HG02943 (cell line): ENCODE data around the gene SLC6A9.

ENCODE experiments used
- ATAC-seq: cut with Tn5 transposase; IDR thresholded peaks from one replicate; pipeline ENCODE4 v1.9.1; 2021; ENCODE audit warnings: mild to moderate bottlenecking, low read depth, moderate library complexity; ENCODE audit not compliant: unreplicated experiment

SLC6A9 gene

GRCh38 chr1:44031252-44032169, at the start of gene SLC6A9:
Gene SLC6A9, minus strand, starts transcription at chr1:44031462. Its CDS starts 7,185 bp downstream, at chr1:44024277.
- no peak for ATAC-seq

GRCh38 chr1:44079566-44079965, 48.3 kb upstream of the SLC6A9 start:
- no peak for ATAC-seq

GRCh38 chr1:44078104-44078503, 46.8 kb upstream of the SLC6A9 start:
- ATAC-seq = no peak

DNA sequence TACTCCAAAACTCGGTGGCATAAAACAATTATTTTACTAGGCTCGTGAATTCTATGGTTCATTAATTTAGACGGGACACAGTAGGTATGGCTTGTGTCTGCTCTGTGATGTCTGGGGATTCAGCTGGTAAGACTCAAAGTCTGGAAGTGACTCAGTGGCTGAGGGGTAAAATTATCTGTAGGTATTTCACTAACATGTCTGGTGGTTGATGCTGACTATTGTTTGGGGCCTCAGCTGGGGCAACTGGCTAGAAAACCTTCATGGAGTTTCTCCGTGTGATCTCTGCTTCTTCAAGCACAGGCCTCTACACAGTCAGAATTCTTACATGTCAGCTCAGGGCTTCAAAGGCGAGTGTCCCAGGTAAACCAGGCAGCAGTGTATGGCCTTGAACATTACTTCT, 46.2 kb upstream of the SLC6A9 start:
- no peak for ATAC-seq

- ATAC-seq = no peak
Observed at GRCh38 chr1:44076066-44076465, 44.8 kb upstream of the SLC6A9 start.

- no peak for ATAC-seq
Observed at GRCh38 chr1:44074415-44074814, 43.2 kb upstream of the SLC6A9 start.

DNA sequence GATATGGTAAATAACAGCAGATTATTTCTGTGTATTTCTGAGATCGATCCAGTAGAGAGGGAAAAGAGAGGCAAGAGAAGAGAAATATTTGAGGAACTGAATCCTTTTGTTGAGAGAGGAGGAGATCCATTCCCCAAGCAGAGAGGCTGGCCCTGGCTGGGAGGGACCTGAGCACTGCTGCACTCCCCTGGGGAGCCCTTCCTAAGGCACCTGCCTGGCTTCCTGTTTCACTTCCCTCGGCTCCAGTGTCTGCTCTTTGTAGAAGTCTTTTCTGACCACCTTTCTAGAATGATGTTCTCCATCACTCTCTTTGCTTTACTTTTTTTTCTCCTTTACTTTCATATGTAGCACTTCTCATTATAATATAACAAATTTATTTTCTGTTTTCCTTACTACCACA, 42.3 kb upstream of the SLC6A9 start:
- ATAC-seq = no peak

DNA sequence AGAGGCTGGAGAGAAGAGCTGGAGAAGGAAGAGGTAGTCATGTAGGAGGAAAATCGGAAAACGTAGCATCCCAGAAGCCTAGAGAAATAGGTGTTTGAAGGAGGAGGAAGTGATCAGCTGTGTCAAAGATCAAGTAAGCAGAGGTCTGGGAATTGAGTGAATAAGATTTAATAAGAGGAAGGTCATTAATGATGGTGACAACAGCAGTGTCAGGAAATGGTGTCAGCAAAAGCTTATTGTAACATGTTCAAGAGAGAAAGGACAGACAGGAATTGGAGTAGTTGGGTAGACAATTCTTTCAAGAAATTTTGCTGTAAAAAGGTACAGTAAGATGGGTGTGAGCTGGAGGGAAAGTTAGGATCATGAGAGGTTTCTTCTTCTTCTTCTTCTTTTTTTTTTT, 41.6 kb upstream of the SLC6A9 start:
- no peak for ATAC-seq

DNA sequence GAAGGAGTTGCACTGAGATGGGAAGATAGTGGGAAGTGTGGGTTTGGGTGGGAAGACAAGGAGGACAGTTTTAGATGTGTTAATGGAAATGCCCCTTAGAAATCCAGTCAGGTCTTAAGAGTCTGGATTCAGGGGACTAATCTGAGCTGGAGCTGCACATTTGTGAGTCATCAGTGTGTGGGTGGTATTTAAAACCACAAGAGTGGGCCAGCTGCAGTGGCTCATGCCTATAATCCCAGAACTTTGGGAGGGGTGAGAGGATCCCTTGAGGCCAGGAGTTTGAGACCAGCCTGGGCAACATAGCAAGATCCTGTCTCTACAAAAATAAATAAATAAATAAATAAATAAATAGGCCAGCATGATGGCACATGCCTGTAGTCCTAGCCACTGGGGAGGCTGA, 40.9 kb upstream of the SLC6A9 start:
- no peak for ATAC-seq

DNA sequence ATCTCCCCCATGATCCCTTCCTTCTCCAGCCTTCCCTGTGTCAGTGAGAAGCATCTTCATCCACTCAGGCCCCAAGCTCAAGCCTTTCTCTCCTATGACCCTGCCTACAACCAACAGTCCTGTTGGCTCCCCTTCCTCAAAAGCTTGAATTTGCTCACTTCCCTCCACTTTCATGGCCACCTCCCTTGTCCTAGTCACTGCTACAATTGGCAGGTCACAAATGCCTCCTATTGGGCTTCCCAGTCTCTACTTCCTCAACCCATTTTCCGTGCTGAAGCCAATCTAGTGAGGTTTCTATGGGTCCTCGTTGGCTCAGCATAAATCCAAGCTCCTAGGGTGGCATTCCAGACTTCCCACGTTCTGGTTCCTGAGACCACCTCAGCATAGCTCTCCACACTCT, 40.2 kb upstream of the SLC6A9 start:
- ATAC-seq = no peak

DNA sequence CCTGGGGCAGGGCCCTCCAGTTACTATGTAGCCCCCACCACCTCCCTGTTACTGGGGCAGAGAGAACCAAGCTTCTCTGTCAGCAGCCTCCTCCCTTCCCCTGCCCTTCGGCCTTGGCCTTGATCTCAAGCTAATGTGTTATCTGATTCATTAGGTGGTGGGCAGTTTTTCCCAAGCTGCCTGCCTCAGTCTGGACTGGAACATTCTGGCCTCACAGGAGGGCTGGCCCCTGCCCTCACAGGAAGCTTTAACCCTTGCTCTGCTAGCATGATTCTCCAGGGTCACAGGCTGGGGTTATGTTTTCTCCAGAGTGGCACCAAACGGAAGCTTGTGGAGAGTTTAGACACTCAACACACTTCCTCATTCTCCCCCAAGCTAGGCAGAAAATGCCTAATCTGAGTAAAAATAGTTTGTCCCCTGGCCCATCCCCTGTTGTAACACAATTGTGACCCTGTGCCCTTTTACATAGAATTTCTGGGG, 37.2 kb upstream of the SLC6A9 start:
- ATAC-seq = no peak

DNA sequence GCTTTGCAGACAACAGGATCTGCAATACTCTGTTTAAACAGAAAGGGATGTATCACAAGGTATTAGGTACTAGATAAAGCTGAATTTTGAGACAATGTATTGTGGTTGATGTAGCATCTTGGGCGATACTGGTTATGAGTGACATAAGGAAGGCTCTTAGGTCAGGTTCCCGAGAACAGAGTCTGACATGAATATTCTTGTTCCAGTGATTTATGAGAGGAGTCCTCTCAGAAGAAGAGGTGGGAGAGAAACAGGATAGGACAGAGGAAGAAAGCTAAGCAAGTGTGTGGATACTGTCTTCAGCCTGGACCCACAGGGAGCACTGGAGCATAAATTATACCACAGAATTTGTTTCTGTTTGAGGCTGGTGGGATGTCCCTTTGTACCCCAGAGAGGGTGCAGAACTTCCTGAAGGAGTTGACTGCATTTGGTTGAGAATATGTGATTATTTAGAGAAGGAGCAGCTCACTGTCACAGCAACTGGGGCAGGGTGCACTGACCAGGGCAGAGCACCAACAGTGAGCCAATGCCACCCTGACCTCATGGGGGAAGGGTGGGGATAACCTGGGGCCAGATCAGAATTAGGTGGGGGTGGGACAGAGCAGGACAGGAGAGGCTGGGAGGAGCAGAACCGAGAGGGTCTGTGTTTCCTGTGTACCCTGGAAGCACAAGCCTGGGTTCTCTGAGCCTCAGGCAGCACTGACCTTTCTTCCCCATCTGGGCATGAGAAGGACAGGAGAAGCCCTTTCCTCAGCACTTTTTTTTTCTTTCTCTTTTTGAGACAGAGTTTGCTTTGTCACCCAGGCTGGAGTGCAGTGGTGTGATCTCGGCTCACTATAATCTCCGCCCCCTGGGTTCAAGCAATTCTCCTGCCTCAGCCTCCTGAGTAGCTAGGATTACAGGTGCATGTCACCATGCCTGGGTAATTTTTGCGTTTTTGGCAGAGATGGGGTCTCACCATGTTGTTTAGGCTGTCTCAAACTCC, 36.3 kb upstream of the SLC6A9 start:
- ATAC-seq = no peak

GRCh38 chr1:44062656-44063179, 31.5 kb upstream of the SLC6A9 start:
- ATAC-seq = no peak

GRCh38 chr1:44061857-44062256, 30.6 kb upstream of the SLC6A9 start:
- no peak for ATAC-seq

DNA sequence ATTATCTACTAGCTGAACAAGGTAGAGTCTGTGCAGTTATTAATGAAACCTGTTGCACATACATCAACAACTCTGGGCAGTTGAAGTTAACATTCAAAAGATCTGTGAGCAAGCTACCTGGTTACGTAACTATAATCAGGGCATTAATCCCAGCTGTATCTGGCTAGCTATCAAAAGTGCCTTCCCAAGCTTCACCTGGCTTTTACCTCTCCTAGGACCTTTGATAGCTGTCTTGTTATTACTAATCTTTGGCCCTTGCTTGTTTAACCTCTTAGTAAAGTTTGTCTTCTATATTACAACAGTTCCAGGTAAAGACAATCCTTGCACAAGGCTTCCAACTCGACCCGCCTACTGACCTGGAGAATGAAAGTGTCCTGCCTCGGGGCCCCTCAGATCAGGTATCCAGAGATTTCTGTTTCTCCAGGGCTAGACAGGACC, 29.6 kb upstream of the SLC6A9 start:
- ATAC-seq = no peak

DNA sequence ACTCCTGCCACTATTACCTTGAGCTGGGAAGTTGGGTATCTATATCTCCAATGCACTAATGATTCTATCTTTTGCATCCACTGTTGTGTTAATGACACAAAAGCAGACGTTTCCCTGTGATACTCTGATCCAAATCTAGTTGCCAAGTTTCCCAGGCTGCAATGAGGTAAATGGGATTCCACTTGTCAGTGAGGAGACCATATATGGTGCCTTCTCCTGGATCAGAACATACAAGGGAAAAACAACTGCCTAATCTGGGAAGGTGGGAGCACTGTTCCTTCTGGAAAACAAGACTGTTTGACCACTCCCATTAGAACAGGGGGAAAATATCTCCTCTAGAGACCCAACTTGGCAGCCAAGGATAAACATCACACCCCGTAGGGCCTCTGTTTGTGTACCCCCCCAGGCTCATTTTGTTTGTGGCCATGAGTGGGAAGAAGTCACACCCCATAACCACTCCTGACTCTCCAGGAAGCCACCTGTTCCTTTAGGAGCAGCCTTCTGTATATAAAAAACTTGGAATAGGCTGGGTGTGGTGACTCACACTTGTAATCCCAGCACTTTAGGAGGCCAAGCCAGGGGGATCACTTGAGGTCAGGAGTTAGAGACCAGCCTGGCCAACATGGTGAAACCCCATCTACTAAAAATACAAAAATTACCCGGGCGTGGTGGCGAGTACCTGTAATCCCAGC, 28.5 kb upstream of the SLC6A9 start:
- ATAC-seq = no peak

DNA sequence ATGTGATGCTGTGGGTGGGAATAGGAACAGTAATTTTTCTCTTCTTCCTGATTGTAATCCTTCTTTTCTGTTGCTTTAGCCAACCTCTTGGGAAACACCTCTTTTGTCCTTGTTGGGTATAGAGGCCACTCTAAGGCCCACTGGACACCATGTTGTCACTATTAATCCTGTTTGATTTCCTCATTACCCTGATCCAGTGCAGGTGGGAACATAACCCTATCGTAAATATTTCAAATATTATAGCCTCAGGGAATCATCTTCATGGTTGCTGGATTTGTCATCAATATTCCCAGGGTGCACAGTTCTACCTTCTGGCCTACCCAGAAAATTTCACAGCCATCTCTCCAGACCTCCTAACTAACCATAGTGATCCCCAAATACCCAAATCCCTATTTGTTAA, 27.9 kb upstream of the SLC6A9 start:
- ATAC-seq = no peak

- no peak for ATAC-seq
Observed at GRCh38 chr1:44057293-44057692, 26.0 kb upstream of the SLC6A9 start.

GRCh38 chr1:44053394-44053793, 22.1 kb upstream of the SLC6A9 start:
- ATAC-seq = no peak

GRCh38 chr1:44050261-44050660, 19.0 kb upstream of the SLC6A9 start:
- no peak for ATAC-seq
